ENCODE measurements around the gene FOLR2.

The FOLR2 gene

GRCh38 chr11:72230764-72231365 is 14.3 kb downstream of the FOLR2 start:
- no peak for DNase-seq

- DNase-seq = no peak
Observed at GRCh38 chr11:72231396-72232259, 15.0 kb downstream of the FOLR2 start.

GRCh38 chr11:72232260-72233055 is 15.9 kb downstream of the FOLR2 start:
- no peak for DNase-seq

- no peak for DNase-seq
Observed at GRCh38 chr11:72233056-72233772, 16.6 kb downstream of the FOLR2 start.

GRCh38 chr11:72233773-72234513 is 17.3 kb downstream of the FOLR2 start:
- no peak for DNase-seq

GRCh38 chr11:72234514-72234830 is 17.9 kb downstream of the FOLR2 start:
- DNase-seq = no peak

- no peak for DNase-seq
Observed at GRCh38 chr11:72234920-72235319, 18.3 kb downstream of the FOLR2 start.

- DNase-seq = no peak
Observed at GRCh38 chr11:72235351-72236057, 18.9 kb downstream of the FOLR2 start.

- no peak for DNase-seq
Observed at GRCh38 chr11:72236083-72236697, 19.6 kb downstream of the FOLR2 start.

GRCh38 chr11:72236774-72237111 is 20.1 kb downstream of the FOLR2 start:
- no peak for DNase-seq

- no peak for DNase-seq
Observed at GRCh38 chr11:72237112-72237931, 20.7 kb downstream of the FOLR2 start.

GRCh38 chr11:72238040-72238450 is 21.5 kb downstream of the FOLR2 start:
- DNase-seq = no peak

- DNase-seq = no peak
Observed at GRCh38 chr11:72238492-72239312, 22.1 kb downstream of the FOLR2 start.

- no peak for DNase-seq
Observed at GRCh38 chr11:72239313-72239848, 22.8 kb downstream of the FOLR2 start.

- no peak for DNase-seq
Observed at GRCh38 chr11:72239849-72240460, 23.4 kb downstream of the FOLR2 start.

- no peak for DNase-seq
Observed at GRCh38 chr11:72240461-72241290, 24.1 kb downstream of the FOLR2 start.

GRCh38 chr11:72241291-72241781 is 24.7 kb downstream of the FOLR2 start:
- no peak for DNase-seq

- no peak for DNase-seq
Observed at GRCh38 chr11:72242141-72242540, 25.5 kb downstream of the FOLR2 start.

All from activated naive CD4-positive, alpha-beta T cell treated with anti-CD3 and anti-CD28 coated beads, Interleukin-2, amount 50 U/mL, for 16 hours (primary cell).